HG03039 (cell line): ENCODE measurements around the gene LRRC51.
"Not testable (repeated sequence)": the region's sequence is repeated elsewhere in the genome, so short reads cannot be mapped to it uniquely, and the experiment has no call there.

Experiments
- ATAC-seq: cut with Tn5 transposase; IDR thresholded peaks from one replicate; pipeline ENCODE4 v1.9.1; 2021; ENCODE audit warnings: mild to moderate bottlenecking, moderate library complexity; ENCODE audit not compliant: unreplicated experiment

The LRRC51 gene

DNA sequence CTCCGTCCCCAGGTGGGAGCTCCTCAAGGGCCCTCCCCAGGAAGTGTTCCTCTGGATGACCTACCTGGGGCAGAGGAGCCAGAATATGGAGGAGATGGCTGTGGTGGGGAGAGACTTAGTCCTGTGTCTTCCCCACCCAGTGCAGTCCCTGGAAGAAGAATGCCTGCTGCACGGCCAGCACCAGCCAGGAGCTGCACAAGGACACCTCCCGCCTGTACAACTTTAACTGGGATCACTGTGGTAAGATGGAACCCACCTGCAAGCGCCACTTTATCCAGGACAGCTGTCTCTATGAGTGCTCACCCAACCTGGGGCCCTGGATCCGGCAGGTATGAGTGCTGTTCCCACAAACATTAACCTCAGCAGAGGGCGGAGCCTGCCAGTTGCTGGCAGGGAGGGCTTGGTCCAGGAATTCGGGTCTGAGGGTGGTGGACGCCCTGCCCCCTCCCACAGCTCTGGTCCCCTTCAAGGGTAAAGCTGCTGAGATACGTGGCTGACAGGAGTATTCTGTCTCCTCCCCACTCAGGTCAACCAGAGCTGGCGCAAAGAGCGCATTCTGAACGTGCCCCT, 58.3 kb downstream of the LRRC51 start:
- ATAC-seq: no peak

DNA sequence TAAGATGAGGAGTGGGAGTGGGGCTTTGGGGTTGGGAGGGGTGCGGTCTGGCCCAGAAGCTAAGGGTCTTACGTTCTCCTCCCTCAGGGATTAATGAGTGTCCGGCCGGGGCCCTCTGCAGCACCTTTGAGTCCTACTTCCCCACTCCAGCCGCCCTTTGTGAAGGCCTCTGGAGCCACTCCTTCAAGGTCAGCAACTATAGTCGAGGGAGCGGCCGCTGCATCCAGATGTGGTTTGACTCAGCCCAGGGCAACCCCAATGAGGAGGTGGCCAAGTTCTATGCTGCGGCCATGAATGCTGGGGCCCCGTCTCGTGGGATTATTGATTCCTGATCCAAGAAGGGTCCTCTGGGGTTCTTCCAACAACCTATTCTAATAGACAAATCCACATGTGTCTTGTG, 58.9 kb downstream of the LRRC51 start:
- ATAC-seq: no peak

DNA sequence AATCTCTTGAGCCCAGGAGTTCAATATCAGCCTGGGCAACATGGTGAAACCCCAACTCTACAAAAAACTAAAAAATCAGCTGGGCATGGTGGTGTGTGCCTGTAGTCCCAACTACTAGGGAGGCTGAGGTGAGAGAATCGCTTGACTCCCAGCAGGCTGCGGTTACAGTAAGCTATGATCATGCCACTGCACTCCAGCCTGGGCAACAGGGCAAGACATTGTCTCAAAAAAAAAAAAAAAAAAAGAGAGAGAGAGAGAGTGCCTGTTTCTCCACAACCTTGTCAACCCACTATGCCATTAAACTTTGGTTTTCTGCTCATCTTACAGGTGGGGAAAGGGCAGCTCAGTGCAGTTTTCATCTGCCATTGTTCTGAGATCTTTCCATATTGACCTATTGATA, 60.0 kb downstream of the LRRC51 start:
- ATAC-seq: no peak

DNA sequence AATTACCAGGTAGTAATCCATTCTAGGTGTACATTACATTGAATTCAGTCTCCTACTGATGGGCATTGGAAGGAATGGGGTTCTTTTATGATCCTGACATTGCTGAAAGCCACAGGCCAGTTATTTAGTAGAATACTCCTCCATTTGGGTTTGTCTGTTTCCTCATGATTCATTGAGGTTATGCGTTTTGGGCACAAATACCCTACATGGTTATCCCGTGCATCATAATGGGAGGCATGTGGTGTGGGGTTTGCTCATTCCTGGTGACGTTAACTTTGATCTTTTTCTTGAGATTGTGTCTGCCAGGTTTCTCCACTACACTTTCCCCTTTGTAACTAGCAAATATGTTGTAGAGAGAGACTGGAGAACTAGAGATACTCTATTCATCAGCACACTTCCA, 60.4 kb downstream of the LRRC51 start:
- no peak for ATAC-seq

DNA sequence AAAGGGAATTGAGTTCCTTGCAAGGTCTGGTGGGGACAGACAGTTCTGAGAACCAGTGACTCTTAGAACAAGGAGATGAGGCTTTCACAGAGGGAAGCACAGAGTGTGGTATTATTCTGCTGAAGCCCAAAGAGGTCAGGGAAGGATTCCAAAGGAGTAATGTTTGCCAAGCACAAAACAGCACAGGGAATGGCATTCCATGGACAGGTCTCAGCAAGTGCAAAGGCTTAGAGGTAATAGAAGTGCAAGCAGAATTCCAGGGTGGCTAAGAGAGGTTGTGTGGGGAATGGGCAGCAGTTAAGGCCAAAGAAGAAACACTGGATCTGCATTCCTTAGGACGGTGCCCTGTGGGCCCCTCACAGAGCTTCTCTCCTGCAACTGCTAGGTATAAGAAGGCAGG, 61.4 kb downstream of the LRRC51 start:
- ATAC-seq: not testable (repeated sequence)

DNA sequence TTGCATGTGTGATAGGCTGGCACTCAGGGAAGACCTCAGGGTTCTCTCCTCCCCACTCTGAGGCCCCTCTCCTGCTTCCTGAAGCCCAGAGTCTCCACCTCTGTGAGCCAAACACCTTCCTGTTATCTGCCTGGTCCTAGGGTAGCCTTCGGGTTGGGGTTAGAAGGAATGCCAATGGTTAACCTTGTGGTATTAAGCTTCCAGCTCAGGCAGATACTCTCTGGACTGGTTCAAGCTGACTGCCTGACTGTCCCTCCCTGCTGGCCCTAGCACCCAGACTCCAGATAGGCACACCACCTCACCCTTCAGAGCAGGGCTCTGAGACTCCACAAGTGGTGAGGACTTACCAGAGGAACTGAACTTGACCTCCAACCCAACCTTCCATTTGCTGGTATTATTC, 61.9 kb downstream of the LRRC51 start:
- not testable (repeated sequence) for ATAC-seq

DNA sequence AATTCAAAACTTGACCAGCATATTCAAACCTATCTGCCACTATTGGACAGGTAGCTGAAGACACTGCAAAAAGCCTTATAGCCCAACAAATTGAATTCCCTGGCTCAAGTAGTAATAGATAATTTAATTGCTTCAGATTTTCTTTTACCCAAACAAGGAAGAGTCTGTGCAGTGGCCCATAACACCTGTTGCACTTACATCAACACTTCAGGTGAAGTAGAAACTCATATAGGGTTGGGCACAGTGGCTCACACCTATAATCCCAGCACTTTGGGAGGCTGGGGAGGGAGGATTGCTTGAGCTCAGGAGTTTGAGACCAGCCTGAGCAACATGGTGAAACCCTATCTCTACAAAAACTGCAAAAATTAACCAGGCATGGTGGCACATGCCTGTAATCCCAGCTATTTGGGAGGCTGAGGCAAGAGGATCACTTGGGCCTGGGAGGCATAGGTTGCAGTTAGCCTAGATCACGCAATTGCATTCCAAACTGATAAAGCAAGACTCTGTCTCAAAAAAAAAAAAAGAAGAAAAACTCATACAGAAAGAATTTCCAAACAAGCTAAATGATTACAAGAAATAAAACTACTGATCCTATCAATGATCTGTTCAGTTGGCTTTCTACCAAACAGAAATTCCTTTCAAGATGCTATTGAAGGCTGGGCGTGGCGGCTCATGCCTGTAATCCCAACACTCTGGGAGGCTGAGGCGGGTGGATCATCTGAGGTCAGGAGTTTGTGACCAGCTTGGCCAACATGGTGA, 64.3 kb downstream of the LRRC51 start:
- no peak for ATAC-seq
